ENCODE measurements around the gene ITPK1.
A peak's percentile ranks its signal among the peaks of the same experiment; 100 is the strongest.

The ITPK1 gene

GRCh38 chr14:92944976-92945375, 170.7 kb downstream of the ITPK1 start:
- H3K27me3 Mint-ChIP-seq: no peaks in the 10 kb centered on the region
- peaks cover 68% of the 10 kb centered on the region for H3K36me3 Mint-ChIP-seq (ENCODE audit: low read depth)
- DNase-seq: no peak
- no peak overlapping the region for H3K27ac Mint-ChIP-seq
- no peak overlapping the region for H3K4me3 Mint-ChIP-seq
- no peaks in the 10 kb centered on the region for H3K9me3 Mint-ChIP-seq
- H3K4me1 Mint-ChIP-seq (ENCODE audit: low read depth): no peaks in the 10 kb centered on the region

DNA sequence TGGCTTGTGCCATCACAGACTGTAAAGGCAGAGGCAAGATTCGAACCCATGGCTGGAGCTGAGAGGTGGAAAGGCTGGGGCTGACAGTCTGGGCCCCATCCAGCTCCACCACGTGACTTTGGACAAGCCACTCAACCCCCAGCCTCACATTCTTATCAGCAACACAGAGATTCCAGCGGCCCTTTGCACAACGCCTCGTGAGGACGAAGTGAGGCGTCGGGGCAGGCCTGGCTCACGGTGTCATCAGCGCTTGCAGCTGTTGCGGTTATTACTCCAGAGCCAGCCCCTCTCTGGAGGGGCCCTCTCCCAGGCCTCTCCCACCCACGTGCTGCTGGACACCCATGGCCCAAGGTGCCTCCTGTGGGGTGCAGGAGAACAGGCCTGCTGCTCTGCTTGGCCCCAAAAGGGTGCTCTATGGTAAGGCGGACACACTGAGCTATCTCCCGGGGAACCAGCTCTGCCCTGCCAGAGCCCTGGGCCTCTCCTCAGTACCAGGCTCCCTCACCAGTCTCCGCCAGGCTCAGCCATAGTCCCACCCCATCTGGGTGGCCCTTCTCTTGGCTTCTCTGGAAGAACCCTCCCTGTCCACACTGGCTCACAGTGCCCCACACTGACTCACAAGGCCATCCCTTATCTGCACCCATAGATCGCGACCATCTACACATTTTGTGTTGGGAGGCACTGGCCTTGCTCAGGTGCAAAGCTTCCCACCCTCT, 171.7 kb downstream of the ITPK1 start:
- H3K27ac Mint-ChIP-seq: no peak overlapping the region
- H3K4me1 Mint-ChIP-seq (ENCODE audit: low read depth): no peaks in the 10 kb centered on the region
- no peak overlapping the region for H3K4me3 Mint-ChIP-seq
- peaks cover 64% of the 10 kb centered on the region for H3K36me3 Mint-ChIP-seq (ENCODE audit: low read depth)
- H3K9me3 Mint-ChIP-seq: no peaks in the 10 kb centered on the region
- no peak for DNase-seq
- H3K27me3 Mint-ChIP-seq: no peaks in the 10 kb centered on the region

DNA sequence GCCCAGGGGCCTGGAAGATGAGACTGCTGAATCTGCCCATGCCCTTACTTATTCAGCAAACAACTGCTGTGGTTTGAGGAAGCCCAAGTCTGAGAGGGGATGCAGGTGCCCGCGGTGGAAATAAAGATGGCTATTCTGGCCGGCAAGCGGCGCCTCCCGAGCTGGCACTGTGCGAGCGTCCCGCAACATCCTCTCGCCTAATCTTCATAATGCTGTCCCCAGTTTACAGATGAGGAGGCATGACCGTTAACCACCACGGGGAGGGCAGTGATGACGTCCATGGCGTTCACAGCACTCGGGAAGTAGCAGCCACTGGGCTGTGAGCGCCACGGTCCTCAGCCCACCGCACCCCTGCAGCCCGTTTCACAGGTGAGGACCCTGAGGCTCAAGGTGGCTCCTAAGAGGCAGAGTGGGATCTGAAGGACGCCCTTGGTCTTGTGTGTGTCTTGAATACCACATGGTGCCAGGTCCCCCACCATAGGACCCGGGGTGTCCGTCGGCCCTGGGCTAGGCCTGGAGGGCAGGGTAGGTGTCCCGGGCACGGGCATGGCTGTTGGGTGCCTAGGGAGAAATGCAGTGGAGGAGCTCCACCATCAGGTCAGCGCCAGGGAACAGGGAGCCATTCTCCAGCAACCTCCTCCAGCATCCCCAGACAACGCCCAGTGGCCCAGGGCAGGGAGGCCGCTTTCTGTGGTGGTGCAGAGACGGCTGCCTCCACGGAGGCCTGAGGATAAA, 172.6 kb downstream of the ITPK1 start:
- Mint-ChIP-seq H3K27me3 (no peaks in the 10 kb centered on the region), H3K27ac (no peak overlapping the region), H3K4me3 (no peak overlapping the region), H3K4me1 (ENCODE audit: low read depth) (no peaks in the 10 kb centered on the region), H3K36me3 (ENCODE audit: low read depth) (peaks cover 62% of the 10 kb centered on the region), H3K9me3 (no peaks in the 10 kb centered on the region)
- DNase-seq: no peak

DNA sequence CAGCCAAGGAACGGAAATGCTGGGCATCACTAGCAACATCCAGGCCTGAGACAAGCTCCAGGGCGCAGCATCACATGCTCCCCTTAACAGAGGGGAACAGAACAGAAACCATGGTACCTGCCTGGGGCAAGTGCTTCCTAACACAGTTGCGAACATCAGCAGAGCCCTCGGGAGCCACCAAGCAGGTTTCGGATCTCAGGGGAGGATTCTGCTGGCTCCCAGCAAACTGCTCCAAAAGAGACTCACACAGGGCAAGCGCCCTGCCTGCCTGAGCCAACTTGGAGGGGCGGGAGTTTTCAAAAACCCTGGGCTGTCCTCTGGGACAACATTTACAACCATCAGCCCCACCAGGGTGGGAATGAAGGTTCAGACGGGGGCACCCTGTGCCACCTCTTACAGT, 173.1 kb downstream of the ITPK1 start:
- Mint-ChIP-seq H3K27me3 (no peaks in the 10 kb centered on the region), H3K4me3 (no peak overlapping the region), H3K27ac (no peak overlapping the region), H3K4me1 (ENCODE audit: low read depth) (peaks cover 2% of the 10 kb centered on the region), H3K36me3 (ENCODE audit: low read depth) (peaks cover 58% of the 10 kb centered on the region), H3K9me3 (no peaks in the 10 kb centered on the region)
- DNase-seq: no peak

DNA sequence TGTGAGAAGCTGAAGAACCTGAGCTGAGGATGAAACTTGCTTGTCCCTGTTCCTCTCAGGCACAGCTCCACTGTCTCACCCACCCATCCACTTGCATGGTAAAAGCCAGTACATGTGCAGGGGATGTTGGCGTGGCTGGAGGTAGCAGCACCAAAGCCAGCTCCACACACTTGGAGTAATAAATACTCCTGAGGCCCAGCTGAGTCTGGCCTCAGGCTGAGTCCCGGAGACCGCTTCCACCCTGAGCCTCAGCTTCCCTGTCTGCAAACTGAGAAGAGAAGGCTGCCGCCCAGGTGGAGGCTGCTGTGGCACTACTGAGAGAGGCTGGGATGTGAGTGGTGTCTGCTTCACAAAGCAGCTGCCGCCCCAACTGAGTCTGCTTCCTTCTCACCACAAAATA, 173.6 kb downstream of the ITPK1 start:
- DNase-seq: no peak
- H3K36me3 Mint-ChIP-seq (ENCODE audit: low read depth): peaks cover 56% of the 10 kb centered on the region
- no peak overlapping the region for H3K27ac Mint-ChIP-seq
- peaks cover 6% of the 10 kb centered on the region for H3K4me1 Mint-ChIP-seq (ENCODE audit: low read depth)
- H3K4me3 Mint-ChIP-seq: no peak overlapping the region
- H3K9me3 Mint-ChIP-seq: no peaks in the 10 kb centered on the region
- H3K27me3 Mint-ChIP-seq: no peaks in the 10 kb centered on the region

- H3K4me1 Mint-ChIP-seq (ENCODE audit: low read depth): peaks cover 10% of the 10 kb centered on the region
- no peak overlapping the region for H3K4me3 Mint-ChIP-seq
- no peak for DNase-seq
- no peaks in the 10 kb centered on the region for H3K9me3 Mint-ChIP-seq
- H3K27me3 Mint-ChIP-seq: no peaks in the 10 kb centered on the region
- peaks cover 56% of the 10 kb centered on the region for H3K36me3 Mint-ChIP-seq (ENCODE audit: low read depth)
- H3K27ac Mint-ChIP-seq: no peak overlapping the region
These were observed 174.2 kb downstream of the ITPK1 start for GRCh38 chr14:92941531-92941930.

DNA sequence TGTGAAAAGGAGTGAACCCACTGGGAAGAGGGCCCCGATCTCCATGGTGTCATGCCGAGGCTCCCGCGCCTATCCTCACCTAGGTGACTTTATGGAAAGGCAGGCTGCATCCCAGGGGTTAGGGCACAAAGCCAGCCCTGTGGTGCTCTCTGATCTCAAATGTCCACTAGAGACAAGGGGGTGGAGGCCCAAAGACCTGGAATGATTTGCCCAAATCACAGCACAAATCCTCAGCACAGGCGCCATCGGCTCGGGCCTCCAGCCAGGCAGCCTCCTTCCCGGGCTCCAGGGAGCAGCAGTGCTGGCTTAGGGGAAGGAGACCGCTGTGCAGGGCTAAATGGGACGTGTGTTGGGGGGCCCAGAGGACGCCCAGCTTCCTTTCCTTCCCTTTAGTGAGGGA, 175.2 kb downstream of the ITPK1 start:
- peaks cover 58% of the 10 kb centered on the region for H3K36me3 Mint-ChIP-seq (ENCODE audit: low read depth)
- peaks cover 10% of the 10 kb centered on the region for H3K4me1 Mint-ChIP-seq (ENCODE audit: low read depth)
- no peaks in the 10 kb centered on the region for H3K9me3 Mint-ChIP-seq
- H3K4me3 Mint-ChIP-seq: no peak overlapping the region
- no peak overlapping the region for H3K27ac Mint-ChIP-seq
- no peak for DNase-seq
- no peaks in the 10 kb centered on the region for H3K27me3 Mint-ChIP-seq

DNA sequence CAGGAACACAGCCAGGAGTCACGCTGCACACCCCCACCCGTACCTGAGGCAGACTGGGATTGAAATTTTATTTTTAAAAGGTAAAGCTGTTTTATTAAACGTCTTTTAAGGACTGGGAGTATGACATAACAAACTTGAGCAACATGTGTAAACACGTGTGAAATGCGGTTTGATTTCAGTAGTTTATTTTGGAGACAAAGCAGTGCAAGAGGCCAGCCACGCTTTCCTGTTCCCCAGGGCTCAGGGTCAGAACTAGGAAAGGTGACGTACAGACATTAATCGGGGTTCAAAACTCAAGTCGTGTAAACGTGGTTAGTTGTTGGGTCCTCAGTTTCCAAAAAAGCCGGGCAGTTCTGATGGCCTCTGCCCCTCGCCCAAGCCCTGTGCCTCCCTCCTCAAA, 176.0 kb downstream of the ITPK1 start:
- Mint-ChIP-seq H3K27me3 (no peaks in the 10 kb centered on the region), H3K36me3 (ENCODE audit: low read depth) (peaks cover 52% of the 10 kb centered on the region), H3K9me3 (no peaks in the 10 kb centered on the region), H3K27ac (no peak overlapping the region), H3K4me3 (no peak overlapping the region), H3K4me1 (ENCODE audit: low read depth) (peaks cover 10% of the 10 kb centered on the region)
- DNase-seq: no peak

- Mint-ChIP-seq H3K4me3 (no peak overlapping the region), H3K9me3 (no peaks in the 10 kb centered on the region), H3K4me1 (ENCODE audit: low read depth) (peaks cover 10% of the 10 kb centered on the region), H3K36me3 (ENCODE audit: low read depth) (peaks cover 46% of the 10 kb centered on the region), H3K27ac (no peak overlapping the region), H3K27me3 (no peaks in the 10 kb centered on the region)
- DNase-seq: no peak
These were observed 176.6 kb downstream of the ITPK1 start for GRCh38 chr14:92938890-92939671.

- no peaks in the 10 kb centered on the region for H3K27me3 Mint-ChIP-seq
These were observed 177.4 kb downstream of the ITPK1 start for GRCh38 chr14:92938235-92938875.

DNA sequence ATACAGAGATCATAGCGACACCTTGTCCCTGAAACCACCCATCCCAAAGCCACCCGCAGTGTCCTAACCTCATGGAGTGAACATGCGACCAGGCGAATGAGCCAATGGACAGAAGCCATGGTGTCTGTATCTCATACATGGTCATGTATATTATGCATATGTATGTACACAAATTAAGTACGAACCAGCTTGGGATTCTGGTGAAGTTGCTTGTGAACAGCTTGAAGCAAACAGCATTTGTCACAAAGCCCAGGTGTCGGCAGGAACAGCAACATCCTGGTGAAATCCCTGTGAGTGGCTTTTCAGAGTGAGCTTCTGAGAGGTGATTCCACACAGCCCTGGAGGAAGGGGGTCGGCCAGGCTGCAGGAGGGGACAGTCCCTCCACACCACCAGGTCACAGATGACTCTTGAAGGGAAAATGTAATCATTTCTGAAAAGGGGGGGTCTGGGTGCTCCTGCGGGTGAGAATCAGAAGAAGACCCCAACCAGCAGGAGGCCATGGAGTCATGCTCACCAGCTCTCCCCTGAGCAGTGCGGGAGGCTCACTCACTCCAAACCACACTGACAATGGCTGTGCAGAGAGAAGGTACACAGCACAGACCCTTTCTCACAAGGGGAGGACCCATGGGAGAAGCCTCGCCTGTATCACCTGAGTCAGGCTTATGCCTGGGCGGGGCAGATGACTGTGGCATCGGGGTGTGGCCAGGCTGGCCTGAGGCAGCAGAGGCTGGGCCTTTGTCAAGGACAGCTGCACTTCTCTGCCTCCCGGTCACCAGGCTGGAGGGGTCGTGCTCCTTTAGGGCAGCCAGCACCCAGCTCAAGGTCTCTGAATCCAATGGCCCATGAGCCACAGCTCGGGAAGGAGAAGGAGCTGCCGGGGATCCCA, 178.4 kb downstream of the ITPK1 start:
- H3K4me3 Mint-ChIP-seq: no peak overlapping the region

More at GRCh38 chr14:92938235-92938875, 177.4 kb downstream of the ITPK1 start:
- Mint-ChIP-seq H3K27ac (no peak overlapping the region), H3K9me3 (no peaks in the 10 kb centered on the region), H3K36me3 (ENCODE audit: low read depth) (peaks cover 42% of the 10 kb centered on the region), H3K4me3 (no peak overlapping the region), H3K4me1 (ENCODE audit: low read depth) (peaks cover 10% of the 10 kb centered on the region)
- no peak for DNase-seq

GRCh38 chr14:92936085-92936484, 179.6 kb downstream of the ITPK1 start:
- Mint-ChIP-seq H3K27ac (no peak overlapping the region), H3K4me3 (no peak overlapping the region), H3K36me3 (ENCODE audit: low read depth) (peaks cover 26% of the 10 kb centered on the region), H3K4me1 (ENCODE audit: low read depth) (peaks cover 10% of the 10 kb centered on the region), H3K27me3 (no peaks in the 10 kb centered on the region), H3K9me3 (no peaks in the 10 kb centered on the region)
- no peak for DNase-seq

More for the DNA sequence above, 178.4 kb downstream of the ITPK1 start:
- H3K9me3 Mint-ChIP-seq: no peaks in the 10 kb centered on the region
- H3K36me3 Mint-ChIP-seq (ENCODE audit: low read depth): peaks cover 32% of the 10 kb centered on the region
- no peak for DNase-seq
- H3K27me3 Mint-ChIP-seq: no peaks in the 10 kb centered on the region
- peak overlapping the region; percentile 47 for H3K27ac Mint-ChIP-seq
- H3K4me1 Mint-ChIP-seq (ENCODE audit: low read depth): peaks cover 10% of the 10 kb centered on the region

DNA sequence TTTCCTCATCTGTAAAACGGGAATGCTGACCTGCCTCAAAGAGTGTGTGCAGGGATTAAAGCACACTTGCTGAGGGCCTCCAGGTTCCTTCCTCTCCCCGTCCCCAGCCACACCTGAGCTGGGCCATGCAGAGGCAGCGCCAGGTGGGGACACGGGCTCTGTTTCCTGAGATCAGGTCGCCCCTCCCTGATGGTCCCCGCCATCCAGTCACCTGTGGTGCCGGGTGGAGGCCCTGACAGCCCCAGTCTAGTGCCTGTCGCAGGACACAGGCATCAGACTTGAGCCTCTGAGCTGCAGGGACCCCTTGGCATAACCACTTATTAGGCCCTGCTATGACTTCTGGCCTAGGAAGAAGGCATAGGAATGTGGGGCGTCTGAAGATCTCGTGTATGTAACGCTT, 180.3 kb downstream of the ITPK1 start:
- Mint-ChIP-seq H3K4me1 (ENCODE audit: low read depth) (peaks cover 10% of the 10 kb centered on the region), H3K36me3 (ENCODE audit: low read depth) (peaks cover 21% of the 10 kb centered on the region), H3K4me3 (no peak overlapping the region), H3K9me3 (no peaks in the 10 kb centered on the region), H3K27me3 (no peaks in the 10 kb centered on the region), H3K27ac (no peak overlapping the region)
- DNase-seq: no peak

Data from activated T-cell treated with anti-CD3 and anti-CD28 coated beads, Interleukin-2, amount 50 U/mL, for 24 hours (primary cell).